Measurements from ENCODE around the gene IPO7. TPM values are rescaled to one million over a fixed set of nuclear protein-coding genes. Genes with fewer than 3 reads are reported as not detected.

The IPO7 gene
- total and polyA plus RNA-seq, 2 donors (not counting 3 experiments of a cell fraction or from before 2014, with no cell fraction given) = 32.9 to 170 TPM

DNA sequence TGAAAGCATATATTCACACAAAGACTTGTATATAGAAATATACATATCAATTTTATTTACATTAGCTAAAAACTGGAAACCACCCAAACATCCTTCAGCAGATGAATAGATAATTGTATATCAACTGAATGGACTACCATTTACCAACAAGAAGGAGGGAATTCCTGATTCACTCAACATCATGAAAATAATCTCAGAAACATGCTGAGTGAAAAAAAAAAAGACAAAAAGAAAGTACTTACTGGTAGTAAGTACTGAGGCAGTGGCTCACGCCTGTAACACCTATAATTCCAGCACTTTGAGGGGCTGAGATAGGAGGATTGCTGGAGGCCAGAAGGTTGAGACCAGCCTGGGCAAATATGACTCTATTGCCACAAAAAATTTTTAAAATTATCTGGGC lies 7.4 kb upstream of the IPO7 start:
- no TSS peak for BruUV-seq (replicated peaks)
- no peak overlapping the region for H3K4me2 ChIP-seq (ENCODE audit: insufficient read depth, low read length)
- intact Hi-C loops (cut with micrococcal nuclease) (no loop called here), dilution Hi-C loops (cut with MboI; ENCODE audit: extremely low pct_ligation_motif_present, low sequenced_read_pairs) (no loop called here)
- TF ChIP-seq, protein P1, sequence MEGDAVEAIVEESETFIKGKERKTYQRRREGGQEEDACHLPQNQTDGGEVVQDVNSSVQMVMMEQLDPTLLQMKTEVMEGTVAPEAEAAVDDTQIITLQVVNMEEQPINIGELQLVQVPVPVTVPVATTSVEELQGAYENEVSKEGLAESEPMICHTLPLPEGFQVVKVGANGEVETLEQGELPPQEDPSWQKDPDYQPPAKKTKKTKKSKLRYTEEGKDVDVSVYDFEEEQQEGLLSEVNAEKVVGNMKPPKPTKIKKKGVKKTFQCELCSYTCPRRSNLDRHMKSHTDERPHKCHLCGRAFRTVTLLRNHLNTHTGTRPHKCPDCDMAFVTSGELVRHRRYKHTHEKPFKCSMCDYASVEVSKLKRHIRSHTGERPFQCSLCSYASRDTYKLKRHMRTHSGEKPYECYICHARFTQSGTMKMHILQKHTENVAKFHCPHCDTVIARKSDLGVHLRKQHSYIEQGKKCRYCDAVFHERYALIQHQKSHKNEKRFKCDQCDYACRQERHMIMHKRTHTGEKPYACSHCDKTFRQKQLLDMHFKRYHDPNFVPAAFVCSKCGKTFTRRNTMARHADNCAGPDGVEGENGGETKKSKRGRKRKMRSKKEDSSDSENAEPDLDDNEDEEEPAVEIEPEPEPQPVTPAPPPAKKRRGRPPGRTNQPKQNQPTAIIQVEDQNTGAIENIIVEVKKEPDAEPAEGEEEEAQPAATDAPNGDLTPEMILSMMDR (IDR thresholded peaks at IDR 0.05; ENCODE audit: extremely low read depth in 1 of 2, insufficient read depth in 1 of 2, low read depth in 1 of 2, low read length in 2 of 2) = no peak
- H3K4me3 ChIP-seq (replicated peaks in 1 of 3; ENCODE audit: insufficient read depth in 1 of 3, low read depth in 1 of 3, low read length in 3 of 3) = no peak overlapping the region
- no peaks in the 10 kb centered on the region for H3K36me3 ChIP-seq (ENCODE audit: control insufficient read depth in 2 of 2, extremely low read depth in 1 of 2, insufficient read depth in 2 of 2, low read length in 2 of 2)
- H3K9ac ChIP-seq (replicated peaks; ENCODE audit: extremely low read depth, insufficient read depth, low read length) = no peak overlapping the region
- H4K20me1 ChIP-seq (replicated peaks; ENCODE audit: control insufficient read depth, extremely low read depth, insufficient read depth, low read length) = no peaks in the 10 kb centered on the region
- no peak overlapping the region for H2AFZ ChIP-seq (ENCODE audit: low read depth, low read length)
- ChIA-PET POLR2A (no interaction called here), CTCF (interaction anchor here (1.0 kb wide), 2 partner anchors 10 to 361 kb away, joined by 3 read pairs; no protein-coding TSS in a partner anchor)
- H3K9me1 ChIP-seq (replicated peaks; ENCODE audit: control insufficient read depth, extremely low read depth, insufficient read depth, low read length) = no peaks in the 10 kb centered on the region
- H3K4me1 ChIP-seq (ENCODE audit: control insufficient read depth, extremely low read depth, insufficient read depth, low read length) = no peaks in the 10 kb centered on the region
- DNase-seq (ENCODE audit: low read depth, low spot score) (no peak), FAIRE-seq (no peak)
- no peaks in the 10 kb centered on the region for H3K27me3 ChIP-seq (ENCODE audit: control insufficient read depth in 2 of 2, insufficient read depth in 2 of 2, low read length in 2 of 2)
- no peak overlapping the region for H3K27ac ChIP-seq (ENCODE audit: insufficient read depth, low read depth, low read length)
- no peaks in the 10 kb centered on the region for H3K9me3 ChIP-seq (replicated peaks; ENCODE audit: control insufficient read depth, insufficient read depth, low read length)
- H3K79me2 ChIP-seq (ENCODE audit: control insufficient read depth, insufficient read depth, low read length) = no peaks in the 10 kb centered on the region

GRCh38 chr11:9379041-9379440 lies 5.4 kb upstream of the IPO7 start:
- no peak for DNase-seq (ENCODE audit: low read depth, low spot score)
- no peak overlapping the region for H2AFZ ChIP-seq (ENCODE audit: low read depth, low read length)
- H3K9ac ChIP-seq (replicated peaks; ENCODE audit: extremely low read depth, insufficient read depth, low read length) = no peak overlapping the region
- TF ChIP-seq, protein P2, sequence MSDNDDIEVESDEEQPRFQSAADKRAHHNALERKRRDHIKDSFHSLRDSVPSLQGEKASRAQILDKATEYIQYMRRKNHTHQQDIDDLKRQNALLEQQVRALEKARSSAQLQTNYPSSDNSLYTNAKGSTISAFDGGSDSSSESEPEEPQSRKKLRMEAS (IDR thresholded peaks at IDR 0.05; ENCODE audit: insufficient read depth, insufficient read length) = no peak
- TF ChIP-seq JUN (IDR thresholded peaks at IDR 0.05; ENCODE audit: borderline replicate concordance, insufficient read depth, insufficient read length, low read depth) (no peak), EZH2 (IDR thresholded peaks at IDR 0.05; ENCODE audit: borderline replicate concordance, low read depth, low read length, severe bottlenecking) (no peak), POLR2A (IDR thresholded peaks at IDR 0.05; ENCODE audit: low read depth, low read length) (no peak), FOS (IDR thresholded peaks at IDR 0.05; ENCODE audit: borderline replicate concordance, insufficient read depth, low read length) (no peak)
- intact Hi-C loops (cut with micrococcal nuclease) = no loop called here
- no peak overlapping the region for H3K4me3 ChIP-seq (replicated peaks in 1 of 3; ENCODE audit: insufficient read depth in 1 of 3, low read depth in 1 of 3, low read length in 3 of 3)
- dilution Hi-C loops (cut with MboI; ENCODE audit: extremely low pct_ligation_motif_present, low sequenced_read_pairs) = no loop called here
- no peaks in the 10 kb centered on the region for H3K9me1 ChIP-seq (replicated peaks; ENCODE audit: control insufficient read depth, extremely low read depth, insufficient read depth, low read length)
- ChIA-PET CTCF (no interaction called here), POLR2A (no interaction called here)
- no peaks in the 10 kb centered on the region for H3K9me3 ChIP-seq (replicated peaks; ENCODE audit: control insufficient read depth, insufficient read depth, low read length)
- no peaks in the 10 kb centered on the region for H3K27me3 ChIP-seq (ENCODE audit: control insufficient read depth in 2 of 2, insufficient read depth in 2 of 2, low read length in 2 of 2)
- H3K27ac ChIP-seq (ENCODE audit: insufficient read depth, low read depth, low read length) = no peak overlapping the region
- no peaks in the 10 kb centered on the region for H3K4me1 ChIP-seq (ENCODE audit: control insufficient read depth, extremely low read depth, insufficient read depth, low read length)
- H4K20me1 ChIP-seq (replicated peaks; ENCODE audit: control insufficient read depth, extremely low read depth, insufficient read depth, low read length) = no peaks in the 10 kb centered on the region
- H3K79me2 ChIP-seq (ENCODE audit: control insufficient read depth, insufficient read depth, low read length) = no peaks in the 10 kb centered on the region
- no TSS peak for BruUV-seq (replicated peaks)
- no peak for FAIRE-seq
- H3K36me3 ChIP-seq (ENCODE audit: control insufficient read depth in 2 of 2, extremely low read depth in 1 of 2, insufficient read depth in 2 of 2, low read length in 2 of 2) = no peaks in the 10 kb centered on the region
- H3K4me2 ChIP-seq (ENCODE audit: insufficient read depth, low read length) = no peak overlapping the region
